ENCODE measurements around the gene TK1. TPM values are rescaled to one million over a fixed set of nuclear protein-coding genes. Genes with fewer than 3 reads are reported as not detected.

The TK1 gene
- polyA plus RNA-seq, 3 donors, result 0.67 to 2.0 (median 1.4) TPM

GRCh38 chr17:78219396-78220150 lies 32.7 kb upstream of the TK1 start:
- WGBS (ENCODE audit: insufficient coverage), result 97% methylated on average over 10 of the region's 11 CpGs
- H3K27me3 ChIP-seq (ENCODE audit: control insufficient read depth in 2 of 2, insufficient read depth in 2 of 2, low read length in 2 of 2), result no peaks in the 10 kb centered on the region
- peaks cover 31 to 66% of the 10 kb centered on the region in 2 donors for H3K36me3 ChIP-seq (replicated peaks in 1 of 2; ENCODE audit: control insufficient read depth in 1 of 2, insufficient read depth in 2 of 2, low read length in 2 of 2)
- no peak overlapping the region for H3K9ac ChIP-seq (ENCODE audit: insufficient read depth, low read length, poor library complexity, severe bottlenecking)
- H3K4me2 ChIP-seq (replicated peaks; ENCODE audit: extremely low read depth, low read length, poor library complexity, severe bottlenecking), result no peak overlapping the region
- intact Hi-C loops (cut with micrococcal nuclease), result no loop called here
- no peak overlapping the region for H3K27ac ChIP-seq (ENCODE audit: low read depth in 1 of 2, low read length in 2 of 2)
- H3K27me3 Mint-ChIP-seq (ENCODE audit: low read depth in 3 of 3), result no peaks in the 10 kb centered on the region
- no peaks in the 10 kb centered on the region for H3K9me3 Mint-ChIP-seq
- H3K9me3 ChIP-seq (replicated peaks in 1 of 2; ENCODE audit: control insufficient read depth in 1 of 2, insufficient read depth in 1 of 2, low read length in 2 of 2), result no peaks in the 10 kb centered on the region
- H3K4me3 ChIP-seq (replicated peaks in 1 of 3; ENCODE audit: low read depth in 2 of 3, low read length in 3 of 3), result no peak overlapping the region
- peaks cover 6 to 14% of the 10 kb centered on the region in 2 donors for H3K4me1 ChIP-seq (ENCODE audit: control insufficient read depth in 1 of 2, insufficient read depth in 2 of 2, low read length in 2 of 2)
- H3K27ac Mint-ChIP-seq, result peak overlapping the region in 4 of 7 donors; percentile 14 to 70 (median 43)
- no peak overlapping the region for H3K4me3 Mint-ChIP-seq
- no peak for DNase-seq
- H2AFZ ChIP-seq (ENCODE audit: insufficient read depth, low read depth, low read length, poor library complexity, severe bottlenecking), result no peak overlapping the region
- peaks cover 51% of the 10 kb centered on the region for H3K79me2 ChIP-seq (ENCODE audit: insufficient read depth, low read length)
- no peaks in the 10 kb centered on the region for H4K20me1 ChIP-seq (ENCODE audit: insufficient read depth, low read length)
- peaks cover 35 to 65% of the 10 kb centered on the region in 2 donors for H3K36me3 Mint-ChIP-seq
- peaks cover 12% of the 10 kb centered on the region for H3K4me1 Mint-ChIP-seq
- TF ChIP-seq CTCF (IDR thresholded peaks at IDR 0.05), result no peak

GRCh38 chr17:78214706-78215061 lies 27.8 kb upstream of the TK1 start:
- no peaks in the 10 kb centered on the region for H4K20me1 ChIP-seq (ENCODE audit: insufficient read depth, low read length)
- intact Hi-C loops (cut with micrococcal nuclease), result loop anchor here (2.0 to 5.0 kb wide), 2 partner anchors 16 to 38 kb away; no protein-coding TSS in a partner anchor
- peaks cover 16% of the 10 kb centered on the region for H3K4me1 Mint-ChIP-seq
- no peaks in the 10 kb centered on the region for H3K9me3 ChIP-seq (replicated peaks in 1 of 2; ENCODE audit: control insufficient read depth in 1 of 2, insufficient read depth in 1 of 2, low read length in 2 of 2)
- peaks cover 13 to 23% of the 10 kb centered on the region in 2 donors for H3K4me1 ChIP-seq (ENCODE audit: control insufficient read depth in 1 of 2, insufficient read depth in 2 of 2, low read length in 2 of 2)
- DNase-seq, result no peak
- no peaks in the 10 kb centered on the region for H3K9me3 Mint-ChIP-seq
- H3K79me2 ChIP-seq (ENCODE audit: insufficient read depth, low read length), result peaks cover 47% of the 10 kb centered on the region
- peak overlapping the region; percentile 97 for H3K4me2 ChIP-seq (replicated peaks; ENCODE audit: extremely low read depth, low read length, poor library complexity, severe bottlenecking)
- H3K27ac Mint-ChIP-seq, result peak overlapping the region in 3 of 7 donors; percentile 78 to 89 (median 87)
- H3K27me3 ChIP-seq (ENCODE audit: control insufficient read depth in 2 of 2, insufficient read depth in 2 of 2, low read length in 2 of 2), result no peaks in the 10 kb centered on the region
- H3K27ac ChIP-seq (ENCODE audit: low read depth in 1 of 2, low read length in 2 of 2), result no peak overlapping the region
- H3K27me3 Mint-ChIP-seq (ENCODE audit: low read depth in 3 of 3), result peaks cover 0 to 2% (median 0%) of the 10 kb centered on the region in 3 donors
- H3K9ac ChIP-seq (ENCODE audit: insufficient read depth, low read length, poor library complexity, severe bottlenecking), result no peak overlapping the region
- peak overlapping the region; percentile 70 to 78 for H3K4me3 Mint-ChIP-seq
- H3K36me3 Mint-ChIP-seq, result peaks cover 5 to 18% of the 10 kb centered on the region in 2 donors
- H3K4me3 ChIP-seq (replicated peaks in 1 of 3; ENCODE audit: low read depth in 2 of 3, low read length in 3 of 3), result peak overlapping the region in 2 of 3 experiments; percentile 68 to 80
- TF ChIP-seq CTCF (IDR thresholded peaks at IDR 0.05), result no peak
- WGBS (ENCODE audit: insufficient coverage), result 0% methylated on average over 1 of the region's 5 CpGs
- peak overlapping the region; percentile 85 for H2AFZ ChIP-seq (ENCODE audit: insufficient read depth, low read depth, low read length, poor library complexity, severe bottlenecking)
- peaks cover 5 to 21% of the 10 kb centered on the region in 2 donors for H3K36me3 ChIP-seq (replicated peaks in 1 of 2; ENCODE audit: control insufficient read depth in 1 of 2, insufficient read depth in 2 of 2, low read length in 2 of 2)
